GM18499 (cell line): ENCODE measurements around the gene CAPN7.

Experiments used
- ATAC-seq: cut with Tn5 transposase; IDR thresholded peaks from one replicate; pipeline ENCODE4 v1.9.1; 2021; ENCODE audit warnings: moderate number of reproducible peaks; ENCODE audit not compliant: insufficient read depth, unreplicated experiment

CAPN7 gene

GRCh38 chr3:15198686-15199085, 7.4 kb upstream of the CAPN7 start:
- ATAC-seq: no peak

DNA sequence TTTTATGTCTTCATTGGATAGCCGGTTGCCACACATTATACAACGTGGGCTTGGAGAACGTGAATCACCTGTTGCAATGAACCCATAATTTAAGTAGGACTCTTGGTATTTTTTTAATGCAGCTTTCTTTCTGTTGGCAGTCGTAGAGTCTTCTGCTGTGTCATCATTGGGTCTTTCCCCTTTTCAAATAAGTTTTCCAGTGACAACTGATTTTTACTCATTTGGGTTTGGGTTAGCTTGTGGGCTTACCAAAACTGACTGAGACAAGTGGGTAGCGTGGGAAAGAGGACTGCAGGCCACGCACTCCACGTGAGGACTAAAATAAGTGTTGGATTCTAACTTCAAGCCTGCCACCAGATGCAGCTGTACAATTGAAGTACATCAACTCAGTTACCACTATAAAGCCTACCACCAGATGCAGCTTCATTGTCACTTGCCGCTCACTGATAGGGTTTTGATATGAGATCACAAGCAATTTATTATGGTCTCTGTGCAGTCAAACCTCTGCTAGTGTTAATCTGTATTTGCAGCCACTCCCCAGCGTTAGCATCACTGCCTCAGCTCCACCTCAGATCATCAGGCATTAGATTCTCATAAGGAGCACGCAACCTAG, 6.4 kb upstream of the CAPN7 start:
- no peak for ATAC-seq

- ATAC-seq: no peak
These were observed 2.0 kb upstream of the CAPN7 start for GRCh38 chr3:15204005-15204404.

- ATAC-seq: no peak
These were observed 538 bp upstream of the CAPN7 start for GRCh38 chr3:15205482-15205933.

DNA sequence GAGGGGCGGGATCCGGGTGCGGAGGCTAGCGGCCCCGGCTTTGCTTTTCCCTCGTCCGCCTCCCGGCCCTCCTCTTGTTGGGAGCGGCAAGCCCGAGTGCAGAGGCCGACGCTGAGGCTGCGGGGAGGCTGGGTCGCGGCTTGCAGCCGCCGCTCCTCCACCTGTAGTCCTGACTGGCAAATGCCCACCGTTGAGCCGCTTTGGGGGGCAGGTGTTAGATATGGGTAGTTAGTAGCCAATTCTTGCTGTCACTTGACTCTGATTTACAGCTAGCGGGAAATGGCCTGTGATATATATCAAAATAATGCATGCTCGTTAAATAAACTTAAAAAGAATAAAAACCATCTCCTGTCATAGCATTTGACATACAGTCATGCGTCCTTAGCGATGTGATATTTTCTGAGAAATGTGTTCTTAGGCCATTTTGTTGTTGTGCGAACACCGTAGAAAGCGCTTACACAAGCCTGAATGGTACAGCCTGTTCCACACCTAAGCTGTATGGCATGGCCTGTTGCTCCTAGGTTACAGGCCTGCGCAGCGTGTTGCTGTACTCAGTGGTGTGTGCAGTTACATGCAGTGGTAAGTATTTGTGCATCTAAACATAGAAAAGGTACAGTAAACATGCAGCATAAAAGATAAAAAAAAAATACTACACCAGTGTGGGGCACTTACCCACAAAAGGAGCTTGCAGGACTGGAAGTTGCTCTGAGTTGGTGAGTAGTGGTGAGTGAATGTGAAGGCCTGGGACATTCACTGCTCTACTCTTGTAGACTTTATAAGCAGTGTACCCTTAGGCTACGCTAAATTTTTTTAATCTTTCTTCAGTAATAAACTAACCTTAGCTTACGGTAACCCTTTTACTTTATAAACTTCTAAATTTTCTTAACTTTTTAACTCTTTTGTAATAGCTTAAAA, 873 bp downstream of the CAPN7 start:
- ATAC-seq: peak; percentile 16

- no peak for ATAC-seq
These were observed 1.9 kb downstream of the CAPN7 start for GRCh38 chr3:15207836-15208504.

GRCh38 chr3:15211937-15212336, 5.9 kb downstream of the CAPN7 start:
- ATAC-seq: no peak

DNA sequence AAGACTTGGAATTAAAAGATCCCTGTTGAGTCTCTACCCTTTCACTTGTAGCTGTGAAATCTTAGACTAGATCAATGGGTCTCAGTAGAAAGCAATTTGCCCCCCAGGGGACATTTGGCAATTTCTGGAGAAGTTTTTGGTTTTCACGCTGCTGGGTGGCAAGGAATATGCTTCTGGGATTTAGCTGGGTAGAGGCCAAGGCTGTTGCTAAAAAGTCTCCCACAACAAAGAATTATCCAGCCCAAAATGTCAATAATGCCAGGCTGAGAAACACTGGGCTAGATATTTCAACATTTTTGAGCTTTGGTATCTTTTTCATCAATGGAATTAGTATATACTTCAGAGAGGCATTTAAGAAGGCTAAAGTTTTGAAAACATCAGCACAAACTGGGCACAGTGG, 8.7 kb downstream of the CAPN7 start:
- ATAC-seq: no peak

DNA sequence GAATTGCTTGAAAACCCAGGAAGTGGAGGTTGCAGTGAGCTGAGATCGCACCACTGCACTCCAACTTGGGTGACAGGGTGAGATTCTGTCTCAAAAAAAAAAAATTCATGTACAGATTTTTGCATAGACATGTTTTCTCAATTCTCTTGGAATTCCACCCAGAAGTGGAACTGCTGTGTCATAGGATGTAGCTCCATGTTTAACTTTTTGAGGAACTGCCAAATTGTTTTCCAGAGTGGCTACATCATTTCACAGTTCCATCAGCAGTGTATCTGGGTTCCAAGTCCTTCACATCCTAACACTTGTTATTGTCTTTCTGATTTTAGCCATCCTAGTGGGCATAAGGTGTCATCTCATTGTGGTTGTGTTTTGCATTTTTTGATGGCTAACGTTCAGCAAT, 9.9 kb downstream of the CAPN7 start:
- ATAC-seq: no peak

DNA sequence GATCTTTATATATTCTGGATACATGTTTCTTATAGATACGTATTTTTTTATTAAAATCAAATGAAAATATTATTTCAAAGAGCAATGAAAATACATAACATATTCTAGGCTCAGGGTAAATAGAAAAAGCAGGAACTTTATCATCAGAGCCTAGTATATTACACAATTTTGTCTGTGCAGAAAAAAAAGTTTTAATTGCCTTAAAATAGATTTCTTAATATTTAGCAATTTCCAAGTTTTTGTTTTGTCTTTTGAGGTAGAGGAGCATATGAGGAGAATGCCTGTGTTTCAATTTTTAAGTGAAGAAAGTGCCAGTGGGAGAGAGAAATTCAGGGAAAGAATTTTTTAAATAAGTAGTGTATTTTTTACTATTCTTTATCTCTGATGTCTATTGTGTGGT, 10.5 kb downstream of the CAPN7 start:
- ATAC-seq: no peak

- ATAC-seq: no peak
These were observed 11.1 kb downstream of the CAPN7 start for GRCh38 chr3:15217011-15217671.

DNA sequence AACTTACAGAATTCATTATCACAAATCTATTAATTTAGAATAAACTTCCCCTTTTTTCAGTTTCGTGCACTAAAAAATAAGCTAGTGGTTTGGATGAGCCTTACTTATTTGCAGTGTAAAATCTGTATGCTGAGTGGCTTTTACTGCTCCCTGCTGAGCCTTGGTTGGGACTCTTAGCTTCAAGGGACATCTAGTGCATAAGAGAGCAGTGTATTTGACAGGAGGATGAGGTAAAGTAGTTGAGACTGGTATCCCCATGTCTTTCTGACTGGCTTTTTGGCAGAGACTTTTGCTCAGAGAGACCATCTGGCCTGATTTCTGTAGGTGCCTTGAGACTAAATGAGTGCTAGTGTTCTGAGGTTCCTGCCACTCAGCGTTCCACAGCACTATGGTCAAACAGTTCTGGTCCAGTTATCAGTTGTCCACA, 11.8 kb downstream of the CAPN7 start:
- ATAC-seq: no peak

- no peak for ATAC-seq
These were observed 12.6 kb downstream of the CAPN7 start for GRCh38 chr3:15218689-15219088.

DNA sequence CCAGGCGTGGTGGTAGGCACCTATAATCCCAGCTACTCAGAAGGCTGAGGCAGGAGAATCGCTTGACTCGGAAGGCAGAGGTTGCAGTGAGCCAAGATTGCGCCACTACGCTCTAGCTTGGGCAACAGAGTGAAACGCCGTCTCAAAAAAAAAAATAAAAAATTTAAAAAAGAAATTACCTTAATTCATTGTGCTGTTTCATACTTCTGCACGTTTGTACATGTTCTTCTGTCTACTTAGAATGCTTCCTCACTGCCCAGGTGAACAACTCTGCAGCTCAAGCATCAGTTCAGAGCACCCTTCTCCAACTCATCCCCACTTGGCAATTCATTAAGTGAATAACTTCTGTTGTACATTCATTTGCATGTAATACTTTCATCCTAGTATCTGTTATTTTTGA, 14.0 kb downstream of the CAPN7 start:
- ATAC-seq: no peak

DNA sequence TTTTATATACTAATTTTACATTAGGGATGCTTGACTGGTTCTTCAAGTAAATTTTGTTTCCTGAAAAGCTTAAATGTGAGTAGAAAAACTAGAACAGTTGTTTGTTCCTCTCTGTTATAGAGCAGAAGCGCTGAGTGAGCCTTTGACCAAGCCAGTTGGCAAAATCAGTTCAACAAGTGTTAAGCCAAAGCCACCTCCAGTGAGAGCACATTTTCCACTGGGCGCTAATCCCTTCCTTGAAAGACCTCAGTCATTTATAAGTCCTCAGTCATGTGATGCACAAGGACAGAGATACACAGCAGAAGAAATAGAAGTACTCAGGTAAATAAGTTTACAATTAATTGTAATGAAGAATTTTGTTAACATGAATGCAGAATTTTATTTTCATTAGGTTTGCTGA, 14.6 kb downstream of the CAPN7 start:
- no peak for ATAC-seq

DNA sequence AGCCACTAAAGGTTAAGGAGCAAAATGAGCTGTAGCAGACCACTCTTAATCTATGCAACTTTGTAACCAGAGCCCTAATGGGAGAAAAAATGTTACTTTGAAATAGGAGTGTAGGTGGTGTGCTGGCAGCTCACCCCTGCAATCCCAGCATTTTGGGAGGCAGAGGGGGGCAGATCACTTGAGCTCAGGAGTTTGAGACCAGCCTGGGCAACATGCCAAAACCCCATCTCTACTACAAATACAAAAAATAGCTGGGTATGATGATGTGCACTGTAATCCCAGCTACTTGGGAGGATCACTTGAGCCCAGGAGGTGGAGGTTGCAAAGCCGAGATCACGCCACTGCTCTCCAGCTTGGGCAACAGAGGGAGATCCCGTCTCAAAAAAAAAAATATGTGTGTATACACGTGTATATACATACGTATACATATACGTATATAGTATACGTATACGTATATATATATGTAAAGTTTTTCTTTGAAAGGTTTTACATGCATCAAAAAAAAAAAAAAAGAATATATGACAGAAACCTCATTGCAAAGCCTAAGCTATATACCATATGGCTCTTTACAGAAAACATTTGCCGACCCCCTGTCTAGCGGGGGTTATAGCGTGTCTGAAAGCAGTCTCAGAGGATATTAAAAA, 15.7 kb downstream of the CAPN7 start:
- ATAC-seq: no peak

DNA sequence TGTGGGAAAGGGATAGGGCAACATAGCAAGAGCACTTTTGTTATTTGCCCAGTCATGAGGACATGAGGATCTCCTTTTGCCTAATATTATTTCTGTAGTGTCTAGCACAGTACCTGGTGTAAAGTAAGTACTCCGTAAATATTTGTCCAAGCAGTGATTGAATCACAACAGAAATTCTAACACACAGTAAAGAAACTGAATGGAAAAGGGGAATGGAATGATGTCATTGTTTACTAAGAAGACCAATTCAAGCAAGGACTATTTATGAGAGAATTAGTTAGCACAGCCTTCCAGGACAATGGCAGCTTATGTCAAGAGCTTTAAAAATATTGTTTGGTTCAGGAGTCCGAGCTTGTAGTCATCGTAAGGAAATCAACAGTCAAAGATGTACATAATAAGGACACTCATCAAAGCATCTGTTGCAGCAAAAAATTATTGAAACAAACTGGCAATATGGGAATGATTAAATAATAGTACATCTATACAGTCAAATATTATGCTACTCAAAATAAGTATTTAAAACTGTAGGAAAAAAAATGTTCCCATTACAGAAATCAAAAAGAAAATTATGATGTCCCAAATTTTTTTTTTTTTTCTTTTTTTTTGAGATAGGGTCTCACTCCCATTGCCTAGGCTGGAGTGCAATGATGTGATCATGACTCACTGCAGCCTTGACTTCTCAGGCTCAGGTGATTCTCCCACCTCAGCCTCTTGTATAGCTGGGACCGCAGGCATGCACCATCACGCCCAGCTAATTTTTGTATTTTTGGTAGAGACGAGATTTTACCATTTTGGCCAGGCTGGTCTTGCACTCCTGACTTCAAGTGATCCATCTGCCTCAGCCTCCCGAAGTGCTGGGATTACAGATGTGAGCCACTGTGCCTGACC, 17.9 kb downstream of the CAPN7 start:
- ATAC-seq: no peak

GRCh38 chr3:15228147-15228546, 22.1 kb downstream of the CAPN7 start:
- no peak for ATAC-seq

DNA sequence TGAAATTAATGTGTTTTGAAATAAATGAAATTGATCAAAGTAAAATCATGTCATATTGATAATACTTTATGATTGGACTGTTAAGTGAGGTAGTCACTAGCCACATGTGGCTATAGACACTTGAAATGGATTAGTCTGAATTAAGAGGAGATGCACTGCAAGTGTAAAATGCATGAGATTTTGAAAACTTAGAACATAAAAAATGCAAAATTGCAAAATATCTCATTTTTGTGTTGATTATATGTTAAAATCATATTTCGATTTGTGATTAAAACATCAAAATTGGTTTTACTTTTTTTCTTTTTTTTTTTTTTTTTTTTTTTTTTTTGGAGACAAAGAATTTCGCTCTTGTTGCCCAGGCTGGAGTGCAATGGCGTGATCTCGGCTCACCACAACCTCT, 23.2 kb downstream of the CAPN7 start:
- no peak for ATAC-seq
